NCI-H2227 treated with DMSO at 0.1 percent for 48 hours (cell line): ENCODE data around the gene TUBB4B.

ENCODE experiments used
- DNase-seq: peaks from one replicate; lab custom pipeline; 2025; lab: John Stamatoyannopoulos, UW

Gene TUBB4B

DNA sequence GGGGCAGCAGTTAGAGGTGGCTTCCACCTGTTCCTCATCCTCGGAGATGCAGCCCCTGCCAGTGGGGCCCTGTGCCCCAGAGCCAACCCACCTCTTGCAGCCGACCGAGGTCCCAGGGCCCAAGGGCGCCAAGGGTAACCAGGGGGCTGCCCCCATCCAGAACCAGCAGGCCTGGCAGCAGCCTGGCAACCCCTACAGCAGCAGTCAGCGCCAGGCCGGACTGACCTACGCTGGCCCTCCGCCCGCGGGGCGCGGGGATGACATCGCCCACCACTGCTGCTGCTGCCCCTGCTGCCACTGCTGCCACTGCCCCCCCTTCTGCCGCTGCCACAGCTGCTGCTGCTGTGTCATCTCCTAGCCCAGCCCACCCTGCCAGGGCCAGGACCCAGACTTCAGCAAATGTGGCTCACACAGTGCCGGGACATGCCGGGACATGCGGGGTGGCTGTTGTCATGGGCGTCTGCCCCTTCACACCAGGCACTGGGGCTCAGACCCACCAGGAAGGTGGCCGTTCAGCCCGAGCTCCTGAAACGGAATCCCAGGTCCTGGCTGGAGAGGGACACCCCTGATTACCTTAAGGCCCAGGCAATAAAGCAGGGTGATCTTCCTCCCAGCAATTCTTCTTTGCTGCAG lies 15.3 kb upstream of the TUBB4B start:
- no peak for DNase-seq

GRCh38 chr9:137226338-137227053 lies 14.6 kb upstream of the TUBB4B start:
- no peak for DNase-seq

DNA sequence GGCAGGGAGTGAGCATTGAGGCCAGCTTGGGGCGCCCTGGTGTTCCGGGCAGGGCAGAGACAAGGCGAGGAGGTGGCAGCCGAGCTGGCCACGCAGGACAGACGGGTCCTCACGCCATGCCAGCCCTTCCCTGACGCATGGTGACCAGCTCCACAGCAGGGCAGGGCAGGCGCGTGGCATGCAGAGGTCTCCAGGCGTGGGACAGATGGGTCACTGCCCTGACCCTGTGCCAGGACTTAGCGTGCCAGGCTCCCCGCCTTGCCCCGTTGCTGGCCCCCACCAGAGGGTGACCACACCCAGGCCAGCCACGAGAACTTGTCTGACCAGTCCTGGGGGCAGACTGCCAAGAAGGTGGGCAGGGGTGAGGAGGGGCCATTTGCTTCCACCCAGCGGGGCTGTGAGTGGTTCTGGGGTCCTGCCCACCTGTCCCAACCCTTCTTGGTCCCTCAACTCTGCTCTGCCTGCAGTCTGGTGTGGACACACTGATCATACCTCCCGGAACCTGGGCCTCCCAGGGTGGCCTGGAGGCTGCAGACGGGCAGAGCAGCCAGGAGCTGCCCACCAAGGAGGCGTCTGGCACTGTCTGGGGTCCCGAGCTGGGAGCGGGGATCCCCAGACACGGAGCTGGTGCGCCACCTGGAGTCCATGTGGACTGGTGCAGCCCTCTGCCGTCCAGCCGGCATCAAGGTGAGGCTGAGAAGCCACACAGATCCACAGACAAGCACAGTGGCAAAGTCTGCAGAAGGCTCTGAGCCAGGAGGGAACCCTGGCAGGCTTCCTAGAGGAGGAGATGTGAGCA lies 13.8 kb upstream of the TUBB4B start, which contains the start of gene RNF224:
RNF224 (plus strand) TSS at position 449 of the 799 bp plus-strand sequence. CDS start 834 bp downstream, outside the sequence.
- peak; percentile 18 for DNase-seq

DNA sequence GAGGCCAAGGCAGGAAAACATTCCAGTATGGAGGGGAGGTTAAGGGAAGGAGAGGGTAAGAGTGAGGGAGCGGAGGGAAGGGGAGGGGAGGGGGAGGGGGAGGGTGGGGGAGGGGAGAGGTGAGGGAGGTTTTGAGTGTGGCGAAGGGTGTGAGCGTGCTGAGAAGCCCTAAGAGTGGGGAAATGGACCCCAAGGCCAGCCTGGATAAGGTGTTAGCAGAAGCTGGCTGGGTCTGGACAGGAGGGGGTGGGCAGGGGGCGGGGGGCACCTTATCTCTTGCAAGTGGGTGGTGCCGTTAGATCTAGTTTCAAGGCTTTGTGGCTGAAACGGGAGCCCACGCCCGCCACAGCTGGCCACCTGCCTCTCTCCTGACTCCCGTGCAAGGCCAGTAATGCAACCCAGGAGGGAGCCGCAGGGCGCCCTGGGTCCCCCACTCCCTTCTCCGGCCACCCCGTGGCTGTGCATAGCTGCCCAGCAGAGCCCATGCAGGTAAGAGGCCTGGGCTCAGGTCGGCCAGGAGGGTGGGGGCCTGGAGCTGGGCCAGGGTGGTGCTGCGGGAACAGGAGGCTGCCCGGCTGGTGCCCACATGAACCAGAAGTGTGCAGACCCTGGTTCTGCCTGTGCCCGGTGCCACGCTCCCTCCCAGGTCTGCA lies 13.1 kb upstream of the TUBB4B start:
- DNase-seq, result no peak

DNA sequence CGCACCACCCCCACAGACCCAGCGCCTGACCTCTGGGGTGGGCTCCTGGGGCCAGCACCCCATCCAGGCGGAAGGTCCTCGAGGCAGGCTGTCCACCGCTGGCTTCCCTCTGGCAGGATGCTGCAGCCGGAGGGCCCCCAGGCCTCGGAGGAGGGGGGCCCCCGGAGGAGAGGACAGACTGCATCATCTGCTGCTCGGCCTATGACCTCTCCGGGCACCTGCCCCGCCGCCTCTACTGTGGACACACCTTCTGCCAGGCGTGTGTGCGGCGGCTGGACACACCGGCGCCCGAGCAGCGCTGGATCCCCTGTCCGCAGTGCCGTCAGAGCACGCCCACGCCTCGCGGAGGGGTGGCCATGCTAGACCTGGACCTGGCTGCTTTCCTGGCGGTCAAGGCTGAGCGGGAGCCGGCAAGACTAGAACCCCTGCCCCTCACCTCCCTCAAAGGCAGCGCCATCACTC lies 12.6 kb upstream of the TUBB4B start:
- DNase-seq, result no peak

DNA sequence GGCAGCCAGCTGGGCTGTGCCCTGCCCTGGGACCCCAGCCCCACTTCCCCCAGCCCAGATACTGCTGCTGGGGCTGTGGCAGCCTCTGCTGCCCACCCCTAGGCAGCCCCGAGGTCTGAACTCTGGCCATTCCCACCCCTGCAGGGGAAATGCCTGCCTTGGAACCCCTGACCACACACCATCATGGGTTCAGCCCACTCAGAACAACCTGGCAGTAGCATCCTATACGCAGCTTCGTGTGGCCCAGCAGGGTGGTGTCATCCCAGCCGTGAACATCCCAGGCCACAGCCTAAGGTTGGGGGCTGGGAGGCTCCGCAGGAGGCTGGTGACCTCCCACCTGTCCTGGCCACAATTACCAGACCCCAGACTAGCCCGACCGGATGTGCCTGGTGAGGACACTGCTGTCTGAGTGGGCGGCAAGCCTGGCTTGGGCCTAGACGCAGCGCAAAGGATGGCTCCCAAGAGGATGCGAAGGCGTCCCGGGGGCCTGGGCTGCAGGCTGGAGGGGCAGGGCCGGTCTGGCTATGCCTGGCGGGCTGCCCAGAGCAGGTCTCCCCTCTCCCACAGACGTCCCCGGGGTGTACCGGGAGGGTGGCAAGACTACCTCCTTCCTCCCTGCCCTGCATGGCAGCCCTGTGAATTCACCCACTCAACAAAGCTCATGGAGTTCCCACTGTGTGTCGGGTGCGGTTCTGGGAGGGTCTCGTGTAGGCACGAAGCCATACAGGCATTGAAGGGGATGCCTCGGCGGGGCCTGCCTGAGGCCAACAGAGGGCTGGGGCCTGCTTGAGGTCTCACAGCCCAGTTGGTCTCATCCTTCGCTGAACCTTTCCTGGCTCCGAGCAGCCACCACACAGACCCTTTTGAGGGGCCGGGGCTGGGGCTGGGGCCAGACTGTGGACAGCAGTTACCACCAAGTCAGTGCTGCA lies 11.9 kb upstream of the TUBB4B start:
- DNase-seq, result no peak

- no peak for DNase-seq
Observed at GRCh38 chr9:137229903-137230704, 11.0 kb upstream of the TUBB4B start.

DNA sequence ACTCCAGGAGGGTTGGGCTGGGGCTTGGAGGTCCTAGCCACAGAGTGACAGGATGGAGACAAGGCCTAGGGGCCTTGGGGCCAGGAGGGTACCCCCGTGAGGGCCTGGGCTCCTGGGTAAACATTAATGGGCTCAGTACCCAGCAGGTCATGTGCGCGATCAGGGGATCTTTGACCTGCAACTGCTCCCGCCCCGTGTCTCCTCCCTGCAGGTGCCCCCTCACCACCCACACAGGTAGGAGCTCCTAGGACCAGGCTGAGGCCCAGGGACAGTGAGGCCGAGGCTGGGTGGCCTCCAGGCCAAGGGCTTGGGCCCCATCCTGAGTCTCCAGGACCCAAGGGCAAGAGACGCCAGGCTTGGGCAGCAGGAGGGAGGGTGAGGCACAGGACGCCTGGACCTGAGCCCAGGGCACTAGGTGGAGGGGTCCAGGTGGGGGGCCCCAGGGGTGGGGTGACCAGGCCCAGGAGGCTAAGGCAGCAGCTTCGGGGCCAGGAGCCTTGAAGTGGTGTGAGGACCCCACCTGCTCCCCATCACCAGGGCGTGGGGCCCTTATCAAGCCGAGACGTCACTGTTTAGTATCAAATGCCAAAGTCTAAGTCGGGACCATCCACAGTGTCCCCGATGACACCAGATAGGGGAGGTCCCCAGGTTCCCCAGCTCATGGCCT lies 10.2 kb upstream of the TUBB4B start, which contains the start of gene SLC34A3:
SLC34A3 (plus strand) TSS at position 197 of the 667 bp plus-strand sequence. CDS start 802 bp downstream, outside the sequence.
- DNase-seq, result no peak

GRCh38 chr9:137231372-137232039 lies 9.6 kb upstream of the TUBB4B start:
- no peak for DNase-seq

- no peak for DNase-seq
Observed at GRCh38 chr9:137232101-137232500, 9.0 kb upstream of the TUBB4B start.

DNA sequence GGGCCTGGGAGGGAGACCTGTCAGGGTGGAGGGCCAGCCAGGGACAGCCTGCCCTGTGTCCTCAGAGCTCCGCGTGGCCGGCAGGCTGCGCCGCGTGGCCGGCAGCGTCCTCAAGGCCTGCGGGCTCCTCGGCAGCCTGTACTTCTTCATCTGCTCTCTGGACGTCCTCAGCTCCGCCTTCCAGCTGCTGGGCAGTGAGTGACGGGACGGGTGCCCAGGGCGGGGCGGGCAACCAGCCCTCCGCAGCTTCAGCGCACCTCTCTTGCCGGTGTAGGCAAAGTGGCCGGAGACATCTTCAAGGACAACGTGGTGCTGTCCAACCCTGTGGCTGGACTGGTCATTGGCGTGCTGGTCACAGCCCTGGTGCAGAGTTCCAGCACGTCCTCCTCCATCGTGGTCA lies 8.6 kb upstream of the TUBB4B start:
- no peak for DNase-seq

- no peak for DNase-seq
Observed at GRCh38 chr9:137233143-137233980, 7.7 kb upstream of the TUBB4B start.

- no peak for DNase-seq
Observed at GRCh38 chr9:137234055-137234697, 6.9 kb upstream of the TUBB4B start.

DNA sequence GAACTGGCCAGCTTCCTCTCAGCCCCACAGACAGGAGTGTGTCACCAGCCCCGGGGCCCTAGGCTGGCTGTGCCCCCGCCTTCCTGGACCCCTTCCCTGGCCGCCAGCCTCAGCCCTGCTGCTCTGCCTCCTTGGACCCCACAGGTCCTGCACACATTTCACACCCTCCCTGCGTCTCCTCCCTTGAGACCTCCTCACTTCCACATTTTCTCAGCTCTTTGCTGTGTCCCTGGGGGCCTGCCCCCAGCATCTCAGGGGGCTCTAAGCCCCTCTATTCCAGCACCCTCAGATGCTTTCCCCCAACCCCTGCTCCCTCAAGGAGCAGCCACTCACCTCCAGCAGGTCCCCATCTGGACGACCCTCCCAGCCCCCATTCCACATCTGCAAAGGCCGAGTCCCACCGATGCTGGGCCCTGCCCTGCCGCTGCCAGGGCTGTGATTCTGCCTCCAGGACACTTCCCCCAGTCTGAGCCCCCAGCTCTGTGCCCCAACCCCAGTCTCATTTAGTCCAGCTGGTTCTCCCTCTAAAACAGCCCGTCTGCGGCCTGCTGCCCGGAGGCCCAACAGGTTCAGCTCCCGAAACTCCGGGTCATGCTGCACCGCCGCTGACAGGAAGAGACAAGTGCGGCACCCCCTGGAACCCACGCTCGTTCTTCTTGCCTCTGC lies 6.2 kb upstream of the TUBB4B start:
- DNase-seq, result no peak

- DNase-seq, result no peak
Observed at GRCh38 chr9:137235424-137236237, 5.5 kb upstream of the TUBB4B start.
